SW480 (cell line): ENCODE results near the gene GJC2.
"Not testable (repeated sequence)": the region's sequence is repeated elsewhere in the genome, so short reads cannot be mapped to it uniquely, and the experiment has no call there.

Experiments used
- DNase-seq: peaks from one replicate; pipeline ENCODE4 v3.0.0-alpha.2; 2016; ENCODE audit warnings: low spot score

GJC2 gene

GRCh38 chr1:228173528-228174481 lies 24.1 kb downstream of the GJC2 start:
- not testable (repeated sequence) for DNase-seq

- no peak for DNase-seq
Observed at GRCh38 chr1:228174482-228175315, 25.0 kb downstream of the GJC2 start.

DNA sequence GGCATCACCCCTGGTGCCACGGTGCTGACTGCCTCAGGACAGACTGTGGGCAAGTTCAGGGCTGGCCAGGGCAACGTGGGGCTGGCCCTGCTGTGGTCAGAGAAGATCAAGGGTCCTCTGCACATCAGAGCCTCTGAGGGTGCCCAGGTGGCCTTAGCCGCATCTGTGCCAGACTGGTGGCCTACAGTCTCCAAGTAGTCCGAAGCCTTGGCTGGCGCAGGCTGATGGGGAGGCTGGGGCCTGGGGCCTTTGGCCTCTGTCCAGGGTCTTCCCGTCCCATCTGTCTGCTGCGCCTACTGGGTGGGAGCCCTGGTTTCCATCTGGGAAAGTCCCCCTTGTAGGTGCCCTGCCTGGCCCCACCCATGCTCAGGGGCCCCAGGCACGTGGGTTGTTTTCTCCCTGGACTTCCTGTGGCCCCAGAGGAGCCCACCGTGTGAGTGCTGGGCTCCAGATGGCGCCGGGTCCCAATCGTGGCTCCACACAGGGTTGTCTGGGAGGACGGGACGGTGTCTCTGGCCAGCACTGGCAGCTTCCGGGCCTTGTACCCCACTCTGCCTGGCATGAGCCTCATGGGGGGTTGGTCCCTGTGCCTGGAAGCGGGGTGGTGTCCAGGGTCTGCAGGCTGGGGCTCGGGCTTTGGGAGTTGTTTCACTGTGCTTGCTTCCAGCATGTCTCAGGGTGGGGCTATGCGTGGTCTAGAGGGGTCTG lies 25.7 kb downstream of the GJC2 start:
- no peak for DNase-seq

- DNase-seq, result no peak
Observed at GRCh38 chr1:228176024-228176395, 26.3 kb downstream of the GJC2 start.

- DNase-seq, result no peak
Observed at GRCh38 chr1:228176461-228177182, 26.9 kb downstream of the GJC2 start.

DNA sequence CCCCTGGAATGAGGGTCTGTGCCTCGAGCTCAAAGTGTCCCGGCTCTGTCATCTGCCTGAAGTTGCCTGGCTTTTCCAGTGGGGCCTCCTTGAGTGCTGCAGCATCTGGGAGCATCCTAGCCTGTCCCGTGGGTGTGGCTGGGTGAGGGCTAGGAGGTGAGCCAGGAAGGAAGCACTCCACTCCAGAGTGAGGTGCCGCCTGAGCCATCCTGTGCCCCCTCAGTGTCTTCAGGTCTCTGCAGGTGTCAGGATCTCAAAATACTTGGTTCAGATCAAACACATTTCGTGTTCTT lies 27.4 kb downstream of the GJC2 start:
- no peak for DNase-seq

- no peak for DNase-seq
Observed at GRCh38 chr1:228177721-228178710, 28.3 kb downstream of the GJC2 start.

GRCh38 chr1:228178737-228179684 lies 29.3 kb downstream of the GJC2 start:
- DNase-seq, result no peak

DNA sequence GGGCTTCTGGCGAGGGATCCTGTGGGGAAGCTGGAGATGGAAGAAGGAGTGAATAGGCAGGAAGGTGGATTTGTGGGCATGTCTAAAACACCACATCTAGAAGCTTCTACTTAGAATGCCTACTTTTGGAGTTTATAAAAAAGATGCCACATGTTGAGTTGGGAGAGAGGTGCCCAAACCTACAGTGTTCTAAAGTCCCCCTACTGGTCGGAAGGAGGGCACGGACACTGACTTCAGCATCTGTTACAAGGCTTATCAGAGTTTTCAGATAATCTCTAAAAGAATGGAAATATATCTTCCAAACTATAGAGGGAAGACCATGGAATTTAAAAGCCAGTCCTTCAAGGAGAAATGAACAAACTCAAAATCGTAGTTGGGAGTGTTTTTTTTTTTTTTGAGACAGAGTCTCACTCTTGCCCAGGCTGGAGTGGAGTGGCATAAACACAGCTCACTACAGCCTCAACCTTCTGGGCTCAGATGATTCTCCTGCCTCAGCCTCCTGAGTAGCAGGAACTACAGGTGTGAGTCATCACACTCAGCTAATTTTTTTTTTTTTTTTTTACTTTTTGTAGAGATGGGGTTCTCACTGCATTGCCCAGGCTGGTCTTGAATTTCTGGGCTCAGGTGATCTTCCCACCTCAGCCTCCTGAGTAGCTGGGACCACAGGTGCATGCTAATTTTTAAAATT lies 30.7 kb downstream of the GJC2 start:
- DNase-seq, result no peak

DNA sequence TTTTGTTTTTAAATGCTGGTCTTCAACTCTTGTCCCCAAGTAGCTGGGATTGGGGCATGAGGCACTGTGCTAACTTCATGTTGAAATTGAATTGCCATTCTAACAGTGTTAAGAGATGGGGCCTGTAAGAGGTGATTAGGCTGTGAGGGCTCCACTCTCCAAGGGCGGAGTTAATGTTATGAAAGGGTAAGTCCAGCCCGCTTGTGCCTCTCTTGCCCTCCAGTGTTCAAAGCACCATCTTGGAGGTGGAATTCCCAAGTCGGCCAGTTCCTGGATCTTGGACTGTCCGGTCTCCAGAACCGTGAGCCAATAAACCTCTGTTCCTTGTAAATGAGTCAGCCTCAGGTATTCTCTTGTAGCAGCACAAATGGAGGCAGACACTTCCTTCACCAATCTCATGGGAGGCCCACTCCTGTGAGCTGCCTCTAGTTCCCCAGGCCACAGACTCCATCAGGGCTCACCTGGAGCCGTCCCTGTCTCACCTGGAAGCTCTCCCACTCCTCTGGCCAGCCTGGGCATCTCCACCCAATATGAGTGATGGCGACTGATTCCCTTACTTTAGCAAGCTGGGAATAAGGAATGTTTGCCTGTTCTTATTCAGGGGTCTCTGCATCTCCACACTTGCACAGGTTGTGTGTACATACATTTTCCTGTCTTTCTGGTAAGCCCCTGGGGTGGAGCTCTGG lies 31.4 kb downstream of the GJC2 start:
- no peak for DNase-seq

GRCh38 chr1:228181645-228182034 lies 31.9 kb downstream of the GJC2 start:
- DNase-seq, result no peak

DNA sequence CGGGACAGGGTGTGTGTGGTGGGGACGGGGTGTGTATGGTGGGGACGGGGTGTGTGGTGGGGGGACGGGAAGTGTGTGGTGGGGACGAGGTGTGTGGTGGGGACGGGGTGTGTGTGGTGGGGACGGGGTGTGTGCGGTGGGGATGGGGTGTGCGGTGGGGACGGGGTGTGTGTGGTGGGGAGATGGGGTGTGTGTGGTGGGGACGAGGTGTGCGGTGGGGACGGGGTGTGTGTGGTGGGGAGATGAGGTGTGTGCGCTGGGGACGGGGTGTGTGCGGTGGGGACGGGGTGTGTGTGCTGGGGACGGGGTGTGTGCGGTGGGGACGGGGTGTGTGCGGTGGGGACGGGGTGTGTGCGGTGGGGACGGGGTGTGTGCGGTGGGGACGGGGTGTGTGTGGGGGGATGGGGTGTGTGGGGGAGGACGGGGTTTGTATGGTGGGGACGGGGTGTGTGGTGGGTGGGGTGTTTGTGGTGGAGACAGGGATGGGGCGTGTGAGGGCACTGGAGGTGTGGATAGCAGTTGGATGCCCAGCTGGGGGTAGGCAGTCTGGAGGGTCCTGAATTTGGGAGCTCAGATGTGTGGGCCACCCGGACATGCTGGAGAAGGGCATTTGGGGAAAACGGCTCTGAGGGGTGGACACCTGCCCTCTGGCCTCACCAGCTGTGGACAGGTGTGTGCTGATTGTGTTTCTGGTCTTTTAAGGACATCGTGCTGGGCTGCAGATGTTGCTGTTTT lies 32.7 kb downstream of the GJC2 start:
- DNase-seq, result no peak

DNA sequence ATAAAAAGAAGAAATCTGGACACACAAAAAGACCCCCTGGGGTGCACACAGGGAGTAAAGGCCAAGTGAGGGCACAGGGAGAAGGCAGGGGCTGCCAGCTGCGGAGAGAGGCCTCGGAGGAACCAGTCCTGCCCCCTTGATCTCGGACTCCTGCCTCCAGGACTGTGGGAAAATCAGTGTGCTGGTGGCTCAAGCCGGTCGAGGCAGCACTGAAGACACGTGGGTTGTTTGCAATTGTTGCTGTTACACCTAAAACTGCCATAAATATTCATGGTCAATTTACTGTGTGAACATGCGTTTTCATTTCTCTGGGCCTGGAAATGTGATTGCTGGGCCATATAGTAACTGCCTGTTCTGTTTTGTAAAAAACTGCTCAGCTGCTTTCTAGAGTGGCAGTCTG lies 34.4 kb downstream of the GJC2 start:
- DNase-seq, result no peak

GRCh38 chr1:228185641-228185965 lies 35.9 kb downstream of the GJC2 start:
- no peak for DNase-seq

DNA sequence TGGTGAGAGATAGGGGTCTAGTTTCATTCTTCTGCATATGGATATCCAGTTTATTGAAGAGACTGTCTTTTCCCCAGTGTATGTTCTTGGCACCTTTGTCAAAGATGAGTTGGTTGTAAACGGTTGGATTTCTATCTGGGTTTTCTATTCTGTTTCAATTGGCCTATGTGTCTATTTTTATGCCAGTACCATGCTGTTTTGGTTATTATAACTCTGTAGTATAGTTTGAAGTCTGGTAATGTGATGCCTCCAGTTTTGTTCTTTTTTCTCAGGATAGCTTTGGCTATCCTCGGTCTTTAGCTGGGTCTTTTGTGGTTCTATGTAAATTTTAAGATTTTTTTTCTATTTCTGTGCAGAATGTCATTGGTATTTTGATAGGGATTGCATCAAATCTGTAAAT lies 38.5 kb downstream of the GJC2 start:
- DNase-seq, result not testable (repeated sequence)

GRCh38 chr1:228190182-228190581 lies 40.5 kb downstream of the GJC2 start:
- DNase-seq, result no peak

DNA sequence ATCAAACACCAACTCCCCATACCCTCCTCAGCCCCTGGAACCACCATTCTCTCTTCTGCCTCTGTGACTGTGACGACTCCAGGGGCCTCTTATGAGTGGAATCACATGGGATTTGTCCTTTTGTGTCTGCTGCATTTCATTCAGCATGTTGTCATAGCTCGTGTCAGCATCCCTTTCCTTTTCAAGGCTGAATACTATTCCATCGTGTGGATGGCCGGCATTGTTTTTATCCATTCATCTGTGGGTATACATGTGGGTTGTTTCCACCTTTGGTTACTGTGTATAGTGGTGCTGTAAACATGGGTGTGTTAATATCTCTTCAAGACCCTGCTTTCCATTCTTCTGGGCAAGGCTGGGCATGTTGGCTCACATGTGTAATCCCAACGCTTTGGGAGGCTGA lies 41.0 kb downstream of the GJC2 start:
- DNase-seq, result no peak

DNA sequence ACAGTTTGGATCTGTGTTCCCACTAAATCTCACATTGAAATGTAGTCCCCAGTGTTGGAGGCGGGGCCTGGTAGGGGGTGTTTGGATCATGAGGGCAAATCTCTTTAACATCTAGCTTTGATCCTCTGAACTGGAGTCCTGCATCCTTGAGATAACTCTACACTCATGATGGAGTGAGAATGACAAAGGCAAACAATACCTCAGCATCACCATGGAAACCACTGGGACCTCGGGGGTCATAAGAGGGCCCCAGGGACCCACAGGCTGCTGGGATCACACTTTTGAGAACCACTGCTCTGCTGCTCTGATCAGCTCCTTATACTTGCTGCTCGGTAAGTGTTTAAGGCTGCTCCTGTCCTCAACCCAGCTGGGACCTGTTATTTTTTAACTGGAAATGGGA lies 44.7 kb downstream of the GJC2 start:
- DNase-seq, result no peak
